Stimulated activated CD8-positive, alpha-beta memory T cell treated with anti-CD3 and anti-CD28 coated beads, Interleukin-12 subunit alpha, Interleukin-12 subunit beta, amount 100 ng/mL, for 24 hours (primary cell): ENCODE measurements around the gene MCOLN1.

Source experiments
- DNase-seq: peaks from one replicate; pipeline ENCODE4 v3.0.0-alpha.2; 2020; ENCODE audit errors: extremely low read depth

Gene MCOLN1

GRCh38 chr19:7542556-7543348, 20.3 kb downstream of the MCOLN1 start:
- DNase-seq: no peak

- no peak for DNase-seq
Observed at GRCh38 chr19:7544626-7545025, 22.2 kb downstream of the MCOLN1 start.

- no peak for DNase-seq
Observed at GRCh38 chr19:7545300-7545699, 22.9 kb downstream of the MCOLN1 start.

- DNase-seq: no peak
Observed at GRCh38 chr19:7545904-7546303, 23.5 kb downstream of the MCOLN1 start.

GRCh38 chr19:7547159-7547558, 24.7 kb downstream of the MCOLN1 start:
- DNase-seq: no peak

GRCh38 chr19:7549429-7550148, 27.2 kb downstream of the MCOLN1 start:
- no peak for DNase-seq

GRCh38 chr19:7550169-7550770, 27.8 kb downstream of the MCOLN1 start:
- DNase-seq: no peak

GRCh38 chr19:7550987-7551761, 28.8 kb downstream of the MCOLN1 start:
- no peak for DNase-seq

- DNase-seq: no peak
Observed at GRCh38 chr19:7552781-7553180, 30.4 kb downstream of the MCOLN1 start.

- no peak for DNase-seq
Observed at GRCh38 chr19:7554565-7554964, 32.1 kb downstream of the MCOLN1 start.

- DNase-seq: no peak
Observed at GRCh38 chr19:7554990-7555864, 32.8 kb downstream of the MCOLN1 start.

- no peak for DNase-seq
Observed at GRCh38 chr19:7556696-7557315, 34.4 kb downstream of the MCOLN1 start.

- no peak for DNase-seq
Observed at GRCh38 chr19:7558667-7559066, 36.2 kb downstream of the MCOLN1 start.

GRCh38 chr19:7559102-7559501, 36.7 kb downstream of the MCOLN1 start:
- DNase-seq: no peak

- DNase-seq: no peak
Observed at GRCh38 chr19:7560255-7560654, 37.8 kb downstream of the MCOLN1 start.

GRCh38 chr19:7561325-7561724, 38.9 kb downstream of the MCOLN1 start:
- DNase-seq: no peak

- DNase-seq: no peak
Observed at GRCh38 chr19:7562646-7563393, 40.4 kb downstream of the MCOLN1 start.

GRCh38 chr19:7564866-7565265, 42.4 kb downstream of the MCOLN1 start:
- no peak for DNase-seq

GRCh38 chr19:7565332-7565731, 42.9 kb downstream of the MCOLN1 start:
- DNase-seq: no peak

- DNase-seq: no peak
Observed at GRCh38 chr19:7570761-7571160, 48.3 kb downstream of the MCOLN1 start.
